HG02852 (cell line): Measurements from ENCODE around the gene CCDC34.

Experiments
- ATAC-seq: cut with Tn5 transposase; IDR thresholded peaks from one replicate; pipeline ENCODE4 v1.9.1; 2021; ENCODE audit warnings: mild to moderate bottlenecking, moderate library complexity; ENCODE audit not compliant: unreplicated experiment

The CCDC34 gene, protein sequence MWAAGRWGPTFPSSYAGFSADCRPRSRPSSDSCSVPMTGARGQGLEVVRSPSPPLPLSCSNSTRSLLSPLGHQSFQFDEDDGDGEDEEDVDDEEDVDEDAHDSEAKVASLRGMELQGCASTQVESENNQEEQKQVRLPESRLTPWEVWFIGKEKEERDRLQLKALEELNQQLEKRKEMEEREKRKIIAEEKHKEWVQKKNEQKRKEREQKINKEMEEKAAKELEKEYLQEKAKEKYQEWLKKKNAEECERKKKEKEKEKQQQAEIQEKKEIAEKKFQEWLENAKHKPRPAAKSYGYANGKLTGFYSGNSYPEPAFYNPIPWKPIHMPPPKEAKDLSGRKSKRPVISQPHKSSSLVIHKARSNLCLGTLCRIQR

DNA sequence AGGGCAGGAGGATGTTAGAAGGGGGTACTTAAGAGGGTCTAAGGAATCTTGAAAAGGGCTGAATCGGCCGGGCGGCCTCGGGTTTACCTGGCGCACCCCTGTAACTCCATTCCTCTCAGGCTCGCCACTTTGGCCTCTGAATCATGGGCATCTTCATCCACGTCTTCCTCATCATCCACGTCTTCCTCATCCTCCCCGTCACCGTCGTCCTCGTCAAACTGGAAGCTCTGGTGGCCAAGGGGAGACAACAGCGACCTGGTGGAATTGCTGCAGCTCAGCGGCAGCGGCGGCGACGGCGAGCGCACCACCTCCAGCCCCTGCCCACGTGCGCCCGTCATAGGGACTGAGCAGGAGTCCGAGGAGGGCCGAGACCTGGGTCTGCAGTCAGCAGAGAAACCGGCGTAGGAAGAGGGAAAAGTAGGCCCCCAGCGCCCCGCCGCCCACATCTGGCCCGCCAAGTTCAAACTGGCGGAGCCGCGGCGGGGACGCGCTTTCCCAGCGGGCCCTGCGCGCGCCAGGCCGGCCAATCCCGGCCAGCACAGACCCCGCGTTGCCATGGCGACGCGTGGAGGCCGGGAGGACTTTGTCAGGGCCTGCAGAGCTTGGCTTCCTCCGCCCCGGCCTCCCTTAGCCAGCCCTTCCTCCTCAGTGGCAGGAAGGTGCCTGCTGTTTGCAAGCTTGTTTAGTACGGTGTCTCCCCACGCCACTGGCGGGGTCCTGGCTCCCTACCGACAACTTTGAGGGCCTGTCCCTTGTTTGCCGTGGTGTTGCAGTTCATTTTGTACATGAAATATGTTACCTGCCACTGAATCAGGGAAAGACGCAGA is at the start of gene CCDC34:
Gene CCDC34, minus strand, starts transcription at position 467 of the 827 bp plus-strand sequence. Its CDS starts 21 bp downstream, at position 446.
- ATAC-seq: peak; percentile 99

GRCh38 chr11:27412192-27412691 is 49.2 kb upstream of the CCDC34 start:
- no peak for ATAC-seq

DNA sequence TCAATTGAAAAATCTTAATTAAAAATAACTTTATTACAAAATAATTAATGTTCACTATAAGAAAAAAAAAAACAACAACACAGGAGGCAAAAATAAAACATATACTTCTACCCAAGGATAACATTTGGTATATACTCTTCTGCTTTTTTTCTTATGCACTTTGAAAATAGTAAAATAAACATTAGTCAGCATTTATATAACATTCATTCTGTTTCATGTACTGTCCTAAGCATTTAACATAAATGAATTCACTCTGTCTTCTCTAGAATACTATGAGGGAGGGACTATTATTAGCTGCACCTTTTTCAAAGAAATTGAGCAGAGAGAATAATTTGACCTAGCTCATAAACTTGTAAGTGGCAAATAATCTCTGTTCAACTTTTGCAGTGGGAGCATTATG is 48.3 kb upstream of the CCDC34 start:
- ATAC-seq: no peak

DNA sequence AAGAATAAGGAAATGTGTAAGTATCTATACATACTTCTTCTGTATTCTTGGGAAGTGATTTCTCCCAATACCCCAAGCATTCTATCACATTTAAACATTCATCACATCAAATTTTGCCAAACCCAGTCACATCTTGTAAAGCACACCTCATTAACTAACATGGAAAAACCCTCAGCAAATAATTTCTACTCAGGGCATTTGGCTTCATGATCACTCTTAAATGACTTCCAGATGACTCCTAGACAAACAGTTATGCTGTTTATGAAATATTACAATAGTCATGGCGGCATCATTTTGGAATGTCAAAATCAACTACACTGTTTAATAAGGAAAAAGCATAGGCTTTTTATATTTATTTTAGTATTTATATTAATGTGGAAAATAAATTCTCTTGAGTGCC is 47.3 kb upstream of the CCDC34 start:
- no peak for ATAC-seq

DNA sequence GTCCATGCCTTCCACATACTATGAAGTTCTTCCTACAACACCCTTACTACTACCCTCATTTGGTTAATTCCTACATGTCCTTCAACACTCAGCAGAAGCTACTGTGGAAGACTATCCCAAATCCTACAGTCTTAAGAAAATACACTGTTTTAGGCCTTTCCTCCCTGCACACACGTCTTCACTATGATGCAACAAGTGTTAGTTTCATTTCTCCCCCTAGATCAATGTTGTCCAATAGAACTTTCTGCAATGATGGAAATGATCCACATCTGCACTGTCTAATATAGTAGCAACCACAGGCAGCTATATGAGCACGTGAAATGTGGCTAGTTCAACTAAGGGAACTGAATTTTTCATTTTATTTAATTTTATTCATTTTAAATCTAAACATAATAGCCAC is 46.7 kb upstream of the CCDC34 start:
- ATAC-seq: no peak

DNA sequence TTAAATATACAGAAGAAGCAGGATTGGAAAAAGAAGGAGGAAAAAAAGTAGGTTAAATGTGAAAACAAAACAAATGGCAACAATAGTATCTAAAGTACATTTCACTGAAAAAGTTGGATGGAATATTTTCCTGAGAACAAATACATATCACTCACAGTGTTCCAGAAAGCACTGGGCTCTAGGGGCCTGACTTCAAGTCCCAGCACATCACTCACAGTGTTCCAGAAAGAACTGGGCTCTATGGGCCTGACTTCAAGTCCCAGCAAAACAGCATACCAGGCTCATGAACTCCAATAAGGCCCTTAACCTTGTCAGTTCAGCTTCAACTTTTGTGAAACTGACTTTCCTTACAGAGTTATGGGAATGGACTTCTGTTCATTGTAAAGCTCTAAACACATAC is 46.0 kb upstream of the CCDC34 start:
- ATAC-seq: no peak

- no peak for ATAC-seq
These were observed 45.3 kb upstream of the CCDC34 start for GRCh38 chr11:27408246-27408800.

GRCh38 chr11:27406498-27407354 is 43.7 kb upstream of the CCDC34 start:
- no peak for ATAC-seq

- no peak for ATAC-seq
These were observed 42.1 kb upstream of the CCDC34 start for GRCh38 chr11:27405134-27405533.

GRCh38 chr11:27404427-27404826 is 41.4 kb upstream of the CCDC34 start:
- ATAC-seq: no peak

DNA sequence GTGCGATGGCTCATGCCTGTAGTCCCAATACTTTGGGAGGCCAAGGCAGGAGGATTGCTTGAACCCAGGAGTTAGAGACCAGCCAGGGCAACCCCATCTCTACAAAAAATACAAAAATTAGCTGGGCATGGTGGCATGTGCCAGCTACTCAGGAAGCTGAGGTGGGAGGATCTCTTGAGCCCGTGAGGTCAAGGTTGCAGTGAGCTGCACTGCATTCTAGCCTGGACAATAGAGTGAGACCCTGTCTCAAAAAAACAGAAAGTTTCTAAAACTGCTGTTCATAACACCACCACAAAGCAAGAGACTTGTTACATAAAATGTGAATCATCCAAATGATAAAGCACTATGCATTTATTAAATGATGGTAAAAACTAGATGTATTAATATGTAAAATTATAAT is 40.2 kb upstream of the CCDC34 start:
- ATAC-seq: no peak

DNA sequence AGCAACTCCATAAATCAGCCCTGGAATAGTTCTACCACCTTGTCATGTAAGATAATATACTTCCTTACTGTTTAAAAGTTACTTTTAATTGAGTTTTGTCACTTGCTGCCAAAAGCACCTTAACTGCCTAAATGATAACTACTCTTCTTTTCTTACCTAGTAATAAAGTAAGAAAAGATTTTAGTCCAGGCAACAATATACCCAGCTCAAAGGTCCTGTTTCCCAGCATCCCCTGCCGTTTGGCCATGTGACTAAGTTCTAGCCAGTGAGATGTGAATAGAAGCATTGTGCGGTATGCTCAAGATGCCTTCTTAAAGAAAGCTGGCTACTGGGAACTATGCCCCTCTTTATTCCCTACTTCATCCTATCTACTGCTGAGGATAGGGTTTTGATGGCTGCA is 39.4 kb upstream of the CCDC34 start:
- no peak for ATAC-seq

GRCh38 chr11:27401833-27402316 is 38.9 kb upstream of the CCDC34 start:
- no peak for ATAC-seq

- no peak for ATAC-seq
These were observed 38.3 kb upstream of the CCDC34 start for GRCh38 chr11:27401280-27401832.

GRCh38 chr11:27398400-27398770 is 35.4 kb upstream of the CCDC34 start:
- no peak for ATAC-seq

DNA sequence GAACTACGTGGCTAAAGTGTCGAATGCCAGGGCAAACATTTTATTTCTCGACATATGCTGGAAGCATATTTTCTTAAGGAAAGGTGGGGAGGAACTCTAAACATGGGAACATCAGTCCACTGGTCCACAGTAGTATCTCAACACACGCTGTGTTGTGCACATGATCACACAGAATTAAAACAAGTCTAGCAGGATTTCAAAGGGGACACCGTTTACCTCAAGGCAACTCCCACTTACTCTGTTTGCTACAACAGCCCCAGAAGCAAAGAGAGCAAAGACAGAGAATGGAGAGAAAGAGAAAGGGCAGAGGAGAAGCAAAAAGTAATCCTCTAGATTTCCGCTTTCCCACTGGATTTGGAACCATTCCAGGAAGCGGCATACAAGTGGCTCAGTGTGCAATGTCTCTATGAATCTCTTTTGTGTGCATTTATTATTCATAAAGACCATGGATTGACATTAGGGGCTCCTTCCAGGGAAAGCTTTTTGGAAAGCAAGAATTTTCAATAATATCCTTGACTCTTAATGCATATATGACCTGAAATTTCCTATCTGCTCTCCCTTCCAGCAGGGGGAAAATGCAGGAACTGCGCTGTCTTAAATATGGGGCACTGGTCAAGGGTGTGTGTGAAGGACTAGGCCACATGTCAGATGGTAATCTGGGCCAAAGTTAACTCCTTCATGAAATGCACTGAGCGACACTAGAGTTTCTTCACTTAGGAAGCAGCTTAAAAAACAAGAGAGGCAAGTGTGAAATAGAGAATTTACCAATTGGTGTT is 34.8 kb upstream of the CCDC34 start:
- ATAC-seq: no peak

GRCh38 chr11:27396259-27396839 is 33.3 kb upstream of the CCDC34 start:
- ATAC-seq: no peak

DNA sequence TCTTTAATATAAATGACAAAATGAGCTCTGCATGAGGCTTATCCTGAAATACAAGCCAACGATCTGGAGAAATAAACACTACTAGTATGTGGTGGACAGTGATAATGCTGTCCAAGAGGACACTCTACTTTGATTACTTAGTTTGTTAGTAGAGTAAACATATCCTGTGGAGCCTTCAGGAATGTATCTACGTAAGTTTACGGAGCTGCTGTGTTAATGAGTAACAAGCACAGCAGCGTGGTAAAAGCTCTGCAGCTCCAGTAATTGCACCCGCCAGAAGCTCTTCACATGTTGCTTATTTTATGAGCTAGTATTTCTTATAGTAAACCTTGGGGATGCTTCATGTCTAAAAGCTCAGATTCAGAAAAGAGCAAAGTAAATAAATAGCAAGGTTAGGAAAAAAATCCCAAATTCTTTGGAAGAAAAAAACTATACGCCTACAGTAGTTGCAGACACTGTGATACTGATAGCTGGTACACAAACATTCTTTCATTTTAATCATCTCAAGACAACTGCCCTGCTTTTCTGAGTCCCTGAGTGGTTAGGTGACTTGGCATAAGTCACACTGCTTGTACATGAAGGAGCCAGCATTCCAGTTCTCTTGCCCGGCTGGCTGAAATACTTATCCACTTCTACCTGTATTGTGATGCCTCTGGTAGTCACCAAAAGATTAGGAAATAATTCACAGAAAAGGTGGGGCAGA is 32.7 kb upstream of the CCDC34 start:
- ATAC-seq: no peak
